ENCODE results near the gene TMEM74B. TPM values are rescaled to one million over a fixed set of nuclear protein-coding genes. Genes with fewer than 3 reads are reported as not detected.

TMEM74B gene
- total and polyA plus RNA-seq, 4 donors: 0.14 to 3.4 (median 0.59) TPM

DNA sequence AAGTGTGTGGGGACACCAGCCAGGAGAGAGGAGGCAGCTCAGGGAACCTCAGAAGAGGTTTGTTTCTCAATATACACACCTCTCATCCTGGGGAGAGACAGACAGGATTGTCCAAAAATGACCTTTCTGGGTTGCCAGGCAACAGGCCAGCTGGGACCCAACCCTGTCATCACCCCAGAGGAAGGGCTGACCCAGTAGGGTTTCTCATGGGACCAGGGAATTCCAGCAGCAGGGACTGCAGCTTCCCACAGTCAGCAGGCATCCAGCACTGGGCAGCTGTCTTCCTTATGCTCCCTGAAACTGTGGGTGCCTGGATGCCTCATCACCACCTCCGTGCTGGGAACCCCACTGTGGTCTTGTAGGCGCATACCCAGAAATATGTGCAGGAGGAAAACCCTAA, 19.8 kb upstream of the TMEM74B start:
- no peaks in the 10 kb centered on the region for H3K27me3 ChIP-seq (ENCODE audit: control insufficient read depth in 4 of 4, insufficient read depth in 4 of 4, low read length in 3 of 4)
- WGBS: 88% methylated on average over 2 of the region's 2 CpGs
- no peak overlapping the region for H3K27ac ChIP-seq (ENCODE audit: low read depth in 1 of 2, low read length in 2 of 2)
- H3K4me1 ChIP-seq (ENCODE audit: control insufficient read depth in 4 of 4, insufficient read depth in 4 of 4, low read length in 3 of 4): no peaks in the 10 kb centered on the region
- no peak overlapping the region for H3K9ac ChIP-seq (ENCODE audit: low read depth in 1 of 2, low read length in 2 of 2)
- H3K9me3 ChIP-seq (ENCODE audit: control insufficient read depth in 4 of 4, low read length in 3 of 4): no peaks in the 10 kb centered on the region
- no peak overlapping the region for H3K4me3 ChIP-seq (ENCODE audit: low read depth in 1 of 3, low read length in 3 of 3)
- TF ChIP-seq MAX (IDR thresholded peaks at IDR 0.05): no peak
- no peak for TF ChIP-seq HNF4G (IDR thresholded peaks at IDR 0.05)
- no peak for TF ChIP-seq TAF1 (conservative IDR thresholded peaks at IDR 0.05)
- no peak for TF ChIP-seq HNF4A (conservative IDR thresholded peaks at IDR 0.05)
- TF ChIP-seq RXRA (IDR thresholded peaks at IDR 0.05): no peak
- no peak for TF ChIP-seq JUND (IDR thresholded peaks at IDR 0.05)
- TF ChIP-seq FOXA2 (IDR thresholded peaks at IDR 0.05): no peak
- no peak for TF ChIP-seq EGR1 (IDR thresholded peaks at IDR 0.05; ENCODE audit: low read depth in 2 of 2)
- DNase-seq (ENCODE audit: low spot score): no peak
- no peaks in the 10 kb centered on the region for H3K36me3 ChIP-seq (ENCODE audit: control insufficient read depth in 4 of 4, insufficient read depth in 3 of 4, low read depth in 1 of 4, low read length in 3 of 4)

GRCh38 chr20:1204113-1204512, 19.3 kb upstream of the TMEM74B start:
- DNase-seq (ENCODE audit: low spot score): no peak
- no peak for TF ChIP-seq ZBTB33 (IDR thresholded peaks at IDR 0.05)
- no peak for TF ChIP-seq RXRA (IDR thresholded peaks at IDR 0.05)
- TF ChIP-seq HNF4A (conservative IDR thresholded peaks at IDR 0.05): no peak
- H3K9me3 ChIP-seq (ENCODE audit: control insufficient read depth in 4 of 4, low read length in 3 of 4): no peaks in the 10 kb centered on the region
- H3K4me3 ChIP-seq (ENCODE audit: low read depth in 1 of 3, low read length in 3 of 3): no peak overlapping the region
- H3K9ac ChIP-seq (ENCODE audit: low read depth in 1 of 2, low read length in 2 of 2): no peak overlapping the region
- H3K27me3 ChIP-seq (ENCODE audit: control insufficient read depth in 4 of 4, insufficient read depth in 4 of 4, low read length in 3 of 4): no peaks in the 10 kb centered on the region
- H3K4me1 ChIP-seq (ENCODE audit: control insufficient read depth in 4 of 4, insufficient read depth in 4 of 4, low read length in 3 of 4): no peaks in the 10 kb centered on the region
- H3K27ac ChIP-seq (ENCODE audit: low read depth in 1 of 2, low read length in 2 of 2): no peak overlapping the region
- 75% methylated on average over 5 of the region's 5 CpGs for WGBS
- no peaks in the 10 kb centered on the region for H3K36me3 ChIP-seq (ENCODE audit: control insufficient read depth in 4 of 4, insufficient read depth in 3 of 4, low read depth in 1 of 4, low read length in 3 of 4)

GRCh38 chr20:1203630-1204029, 18.8 kb upstream of the TMEM74B start:
- TF ChIP-seq EGR1 (IDR thresholded peaks at IDR 0.05; ENCODE audit: low read depth in 2 of 2) (no peak), YY1 (IDR thresholded peaks at IDR 0.05) (no peak), MAX (IDR thresholded peaks at IDR 0.05) (no peak), RXRA (IDR thresholded peaks at IDR 0.05) (no peak), RAD21 (IDR thresholded peaks at IDR 0.05) (no peak), FOXA2 (IDR thresholded peaks at IDR 0.05) (no peak), FOXA1 (IDR thresholded peaks at IDR 0.05) (no peak), JUND (IDR thresholded peaks at IDR 0.05) (no peak), HNF4G (IDR thresholded peaks at IDR 0.05) (no peak), REST (IDR thresholded peaks at IDR 0.05) (no peak), SP1 (IDR thresholded peaks at IDR 0.05) (no peak)
- TF ChIP-seq, protein P1, sequence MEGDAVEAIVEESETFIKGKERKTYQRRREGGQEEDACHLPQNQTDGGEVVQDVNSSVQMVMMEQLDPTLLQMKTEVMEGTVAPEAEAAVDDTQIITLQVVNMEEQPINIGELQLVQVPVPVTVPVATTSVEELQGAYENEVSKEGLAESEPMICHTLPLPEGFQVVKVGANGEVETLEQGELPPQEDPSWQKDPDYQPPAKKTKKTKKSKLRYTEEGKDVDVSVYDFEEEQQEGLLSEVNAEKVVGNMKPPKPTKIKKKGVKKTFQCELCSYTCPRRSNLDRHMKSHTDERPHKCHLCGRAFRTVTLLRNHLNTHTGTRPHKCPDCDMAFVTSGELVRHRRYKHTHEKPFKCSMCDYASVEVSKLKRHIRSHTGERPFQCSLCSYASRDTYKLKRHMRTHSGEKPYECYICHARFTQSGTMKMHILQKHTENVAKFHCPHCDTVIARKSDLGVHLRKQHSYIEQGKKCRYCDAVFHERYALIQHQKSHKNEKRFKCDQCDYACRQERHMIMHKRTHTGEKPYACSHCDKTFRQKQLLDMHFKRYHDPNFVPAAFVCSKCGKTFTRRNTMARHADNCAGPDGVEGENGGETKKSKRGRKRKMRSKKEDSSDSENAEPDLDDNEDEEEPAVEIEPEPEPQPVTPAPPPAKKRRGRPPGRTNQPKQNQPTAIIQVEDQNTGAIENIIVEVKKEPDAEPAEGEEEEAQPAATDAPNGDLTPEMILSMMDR (IDR thresholded peaks at IDR 0.05; ENCODE audit: low read depth, low read length, missing input control): no peak
- Histone ChIP-seq H3K9ac (ENCODE audit: low read depth in 1 of 2, low read length in 2 of 2) (no peak overlapping the region), H3K36me3 (ENCODE audit: control insufficient read depth in 4 of 4, insufficient read depth in 3 of 4, low read depth in 1 of 4, low read length in 3 of 4) (no peaks in the 10 kb centered on the region), H3K4me3 (ENCODE audit: low read depth in 1 of 3, low read length in 3 of 3) (no peak overlapping the region), H3K27me3 (ENCODE audit: control insufficient read depth in 4 of 4, insufficient read depth in 4 of 4, low read length in 3 of 4) (no peaks in the 10 kb centered on the region), H3K4me1 (ENCODE audit: control insufficient read depth in 4 of 4, insufficient read depth in 4 of 4, low read length in 3 of 4) (no peaks in the 10 kb centered on the region), H3K27ac (ENCODE audit: low read depth in 1 of 2, low read length in 2 of 2) (no peak overlapping the region), H3K9me3 (ENCODE audit: control insufficient read depth in 4 of 4, low read length in 3 of 4) (no peaks in the 10 kb centered on the region)
- WGBS: 70% methylated on average over 5 of the region's 5 CpGs
- no peak for DNase-seq (ENCODE audit: low spot score)

All from liver (tissue), 9 donors.